ENCODE results near the gene POFUT2.
A peak's percentile ranks its signal among the peaks of the same experiment; 100 is the strongest.
"Not testable (repeated sequence)": the region's sequence is repeated elsewhere in the genome, so short reads cannot be mapped to it uniquely, and the experiment has no call there.

The POFUT2 gene

DNA sequence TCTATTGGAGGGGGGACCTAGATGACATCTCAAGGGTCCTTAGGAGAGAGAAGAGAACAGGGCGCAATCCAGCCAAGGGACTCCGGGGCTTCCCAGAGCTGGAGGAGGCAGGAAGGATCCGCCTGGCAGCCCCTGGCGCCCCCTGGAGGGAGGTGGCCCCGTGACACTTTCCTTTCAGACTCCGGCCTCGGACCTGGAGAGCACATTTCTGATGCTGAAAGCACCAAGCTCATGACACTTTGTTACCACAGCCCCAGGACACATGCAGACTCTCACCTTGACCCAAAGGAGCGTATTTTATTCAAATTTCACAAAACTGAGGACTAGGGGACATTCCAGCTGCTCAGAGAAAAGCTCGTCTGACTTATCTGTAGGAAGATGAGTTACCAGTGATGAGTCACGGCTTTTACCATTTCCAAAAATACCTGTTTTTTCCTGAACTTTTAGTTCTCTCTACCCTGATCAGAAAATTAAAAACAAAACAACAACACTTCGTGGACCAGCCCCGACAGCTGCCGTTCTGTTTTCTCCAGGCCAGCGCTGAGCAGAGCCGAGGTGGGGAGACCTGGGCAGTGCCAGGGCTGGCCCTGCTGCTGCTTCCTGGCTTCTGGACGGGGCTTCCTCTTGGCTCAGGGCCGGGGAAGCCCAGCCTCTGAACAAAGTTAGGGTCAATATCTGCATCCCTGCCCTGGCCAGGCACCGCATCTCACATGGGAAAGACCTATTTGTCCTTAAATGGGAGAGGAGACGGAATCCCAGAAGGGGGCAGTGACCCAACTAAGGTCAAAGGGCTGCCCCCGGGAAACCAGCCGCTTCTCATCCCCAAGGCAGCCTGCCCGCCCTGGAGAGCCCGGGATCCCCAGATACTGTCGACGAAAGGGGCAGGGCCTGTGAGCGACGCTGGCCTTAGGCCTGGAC, 21.6 kb upstream of the POFUT2 start:
- peak; percentile 17 for DNase-seq

DNA sequence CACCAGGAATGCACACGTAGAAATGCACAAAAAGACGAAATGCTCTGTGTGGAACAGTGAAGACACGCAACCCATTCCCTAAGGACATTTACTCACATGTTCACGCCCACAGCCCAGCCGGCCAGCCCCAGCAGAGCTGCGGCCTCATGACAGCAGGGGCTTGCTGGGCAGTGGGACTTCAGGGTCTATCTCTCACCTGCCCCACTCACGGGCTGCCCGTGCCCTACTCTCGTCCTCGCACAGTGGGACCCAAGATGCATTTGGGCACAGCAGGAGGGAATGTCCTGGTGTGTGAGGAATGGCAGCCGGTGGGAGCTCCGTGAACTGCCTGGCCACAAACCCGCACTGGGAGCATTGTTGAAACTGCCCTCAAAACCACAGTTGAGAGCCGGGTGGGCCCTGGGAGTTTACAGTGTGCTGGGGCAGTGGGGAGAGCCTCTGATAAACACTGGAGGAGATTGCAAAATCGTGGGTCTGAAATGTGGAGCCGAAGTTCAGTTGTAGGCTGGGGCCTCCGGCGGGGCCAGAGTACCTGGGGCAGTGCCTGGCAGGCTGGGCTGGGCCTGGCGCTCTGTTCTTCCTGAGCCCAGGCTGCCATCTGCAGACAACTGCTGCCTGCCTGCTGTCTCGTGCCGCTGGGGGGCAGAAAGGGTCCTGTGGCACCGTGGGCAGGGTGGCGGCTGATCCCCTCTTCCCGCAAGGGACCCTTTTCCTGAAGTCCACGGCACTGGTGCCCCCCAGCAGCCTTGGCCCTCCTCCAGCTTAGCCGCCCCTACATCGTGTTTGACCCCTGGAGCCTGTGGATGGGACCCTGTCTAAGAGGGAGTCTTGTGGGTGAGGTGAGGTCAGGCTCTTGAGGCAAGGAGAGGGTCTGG, 20.7 kb upstream of the POFUT2 start:
- DNase-seq: no peak

DNA sequence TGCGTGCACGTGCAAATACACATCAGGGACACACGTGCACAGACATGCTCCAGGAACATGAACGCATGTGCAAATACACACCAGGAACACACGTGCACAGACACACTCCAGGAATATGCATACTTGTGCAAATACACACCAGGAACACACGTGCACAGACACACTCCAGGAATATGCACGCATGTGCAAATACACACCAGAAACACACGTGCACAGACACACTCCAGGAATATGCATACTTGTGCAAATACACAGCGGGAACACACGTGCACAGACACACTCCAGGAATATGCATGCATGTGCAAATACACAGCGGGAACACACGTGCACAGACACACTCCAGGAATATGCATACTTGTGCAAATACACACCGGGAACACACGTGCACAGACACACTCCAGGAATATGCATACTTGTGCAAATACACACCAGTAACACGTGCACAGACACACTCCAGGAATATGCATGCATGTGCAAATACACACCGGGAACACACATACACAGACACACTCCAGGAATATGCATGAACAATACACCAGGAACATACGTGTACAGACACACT, 20.0 kb upstream of the POFUT2 start:
- not testable (repeated sequence) for DNase-seq

DNA sequence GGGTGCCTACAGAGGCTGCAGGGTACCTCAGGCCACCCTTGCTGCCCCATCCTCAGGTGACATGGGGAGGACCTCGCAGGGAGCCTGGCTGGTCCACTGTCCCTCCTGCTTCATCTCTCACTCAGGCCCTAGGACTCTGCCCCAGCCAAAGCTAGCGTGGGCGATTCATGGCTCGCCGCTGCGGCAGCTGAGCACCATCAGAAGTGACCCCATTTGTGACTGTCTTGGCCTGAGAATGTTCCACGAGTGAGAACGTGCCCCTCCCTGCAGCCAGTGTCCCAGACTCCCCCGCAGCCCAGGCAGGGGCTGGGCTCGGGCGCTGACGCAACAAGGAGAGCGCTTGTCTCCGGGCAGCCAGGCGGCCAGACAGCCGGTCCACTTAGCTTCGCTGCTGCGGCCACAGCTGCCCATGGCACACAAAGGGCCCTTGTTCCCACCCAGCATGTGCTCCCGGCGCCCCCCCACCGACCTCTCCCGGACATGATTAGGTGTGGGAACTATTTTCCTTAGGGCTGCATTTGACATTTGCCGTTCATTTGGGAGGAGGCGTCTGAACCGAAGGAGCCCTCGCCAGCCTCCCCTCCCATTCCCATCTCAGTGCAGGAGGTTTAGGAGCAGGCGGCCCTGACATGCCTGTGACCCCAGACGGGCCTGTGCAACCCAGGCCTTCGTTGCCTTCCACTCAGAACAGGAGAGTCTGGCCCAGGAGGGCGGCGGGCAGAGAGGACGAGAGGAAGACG, 19.3 kb upstream of the POFUT2 start:
- no peak for DNase-seq

DNA sequence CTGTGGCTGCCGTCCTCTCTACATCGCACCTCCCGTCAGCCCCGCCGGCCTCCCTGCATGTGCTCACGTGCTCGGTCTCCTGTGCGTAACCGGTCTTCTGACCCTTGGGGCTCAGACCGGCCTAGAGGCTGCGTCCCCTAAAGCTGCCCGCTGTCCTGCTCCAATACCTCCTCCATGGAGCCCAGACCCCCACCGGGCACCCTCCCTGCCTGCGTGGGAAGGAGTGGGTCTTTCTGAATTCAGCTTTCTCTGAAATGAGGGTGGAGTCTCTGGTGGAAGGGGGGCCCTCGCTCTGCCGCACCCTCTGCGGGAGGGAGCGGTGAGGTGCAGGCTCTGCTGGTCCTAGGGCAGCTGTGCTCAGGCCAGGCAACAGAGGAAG, 18.7 kb upstream of the POFUT2 start:
- no peak for DNase-seq

DNA sequence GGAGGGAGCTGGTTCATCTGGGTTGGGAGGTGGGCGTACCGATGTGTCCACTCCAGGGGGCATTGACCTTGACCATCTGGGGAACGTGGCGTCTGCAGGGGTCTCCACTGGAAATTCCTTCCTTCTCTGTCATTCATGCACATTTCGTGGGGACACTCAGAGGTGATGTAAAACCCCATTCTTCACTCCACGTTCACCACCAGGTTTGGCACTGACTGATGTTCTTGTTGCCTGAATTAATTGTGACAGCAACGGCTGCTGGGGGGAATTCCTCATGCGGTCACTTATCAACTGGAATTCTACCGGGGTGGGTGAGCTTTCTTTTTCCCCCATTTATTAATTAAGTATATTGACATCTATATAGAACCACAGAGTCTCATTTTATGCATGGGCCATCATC, 18.1 kb upstream of the POFUT2 start:
- DNase-seq: no peak

DNA sequence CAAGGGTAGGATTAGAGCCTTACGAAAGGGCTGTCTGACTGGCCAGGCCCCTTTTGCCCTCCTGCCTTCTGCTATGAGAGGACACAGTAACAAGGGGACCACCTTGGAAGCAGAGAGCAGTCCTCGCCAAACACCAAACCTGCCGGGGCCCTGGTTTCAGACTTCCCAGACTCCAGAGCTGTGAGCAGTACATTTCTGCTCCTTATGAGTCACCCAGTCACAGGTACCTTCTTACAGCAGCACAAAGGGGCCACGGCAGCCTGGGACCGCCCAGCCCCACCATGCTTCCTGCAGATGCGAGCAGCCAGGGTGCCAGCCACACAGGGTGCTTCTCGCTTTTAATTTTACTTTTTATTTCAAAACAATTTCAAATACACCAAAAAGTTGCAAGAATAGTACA, 17.2 kb upstream of the POFUT2 start:
- no peak for DNase-seq

DNA sequence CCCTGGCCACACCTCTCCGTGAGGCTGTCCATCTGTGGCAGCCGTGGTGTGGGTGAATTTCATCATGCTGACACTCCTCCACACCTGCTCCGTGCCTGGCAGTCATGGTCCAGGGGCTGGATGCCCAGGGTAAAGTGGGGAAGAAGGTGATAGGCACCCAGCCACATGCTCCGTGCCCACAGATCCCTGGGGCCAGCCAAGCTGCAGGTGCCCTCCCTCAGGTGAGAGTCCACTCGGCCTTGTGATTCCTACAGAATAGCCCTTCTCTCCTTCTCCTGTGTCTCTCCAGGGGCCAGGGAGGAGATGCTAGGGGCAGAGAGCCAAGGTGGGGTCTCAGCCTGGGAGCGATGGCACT, 16.8 kb upstream of the POFUT2 start:
- DNase-seq: no peak

DNA sequence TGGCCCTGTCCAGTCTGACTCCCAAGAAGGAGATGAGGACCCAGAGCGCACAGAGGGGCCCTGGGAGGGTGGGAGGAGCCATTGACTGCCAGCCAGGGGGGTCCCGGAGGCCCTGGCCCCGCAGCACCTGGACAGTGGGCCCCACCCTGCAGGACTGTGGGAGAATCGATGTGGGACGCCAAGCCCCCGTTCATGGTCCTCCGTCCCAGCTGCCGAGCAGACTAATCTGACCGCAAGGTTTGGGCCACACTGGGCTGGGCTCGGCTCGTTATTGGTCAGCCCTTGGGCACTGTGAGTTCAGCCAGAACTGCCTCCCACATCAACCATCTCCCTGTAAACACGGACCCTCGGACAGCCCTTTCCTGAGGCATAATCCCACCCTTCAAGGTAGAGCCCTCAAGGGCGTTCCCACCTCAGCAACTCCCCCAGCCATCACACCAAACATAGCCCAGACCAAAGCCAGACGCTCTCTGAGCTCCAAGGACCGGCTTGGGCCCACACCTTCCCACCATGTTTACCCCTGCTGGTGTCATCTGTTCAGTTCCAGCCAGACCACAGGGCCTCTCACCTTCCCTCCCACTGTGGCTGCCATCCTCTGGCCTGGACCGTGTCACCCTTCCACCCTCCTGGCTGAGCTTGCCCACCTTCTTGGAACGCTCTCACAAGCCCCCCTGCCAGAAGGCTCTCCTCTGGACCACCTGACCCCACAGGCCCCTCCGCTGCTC, 16.2 kb upstream of the POFUT2 start:
- DNase-seq: no peak

DNA sequence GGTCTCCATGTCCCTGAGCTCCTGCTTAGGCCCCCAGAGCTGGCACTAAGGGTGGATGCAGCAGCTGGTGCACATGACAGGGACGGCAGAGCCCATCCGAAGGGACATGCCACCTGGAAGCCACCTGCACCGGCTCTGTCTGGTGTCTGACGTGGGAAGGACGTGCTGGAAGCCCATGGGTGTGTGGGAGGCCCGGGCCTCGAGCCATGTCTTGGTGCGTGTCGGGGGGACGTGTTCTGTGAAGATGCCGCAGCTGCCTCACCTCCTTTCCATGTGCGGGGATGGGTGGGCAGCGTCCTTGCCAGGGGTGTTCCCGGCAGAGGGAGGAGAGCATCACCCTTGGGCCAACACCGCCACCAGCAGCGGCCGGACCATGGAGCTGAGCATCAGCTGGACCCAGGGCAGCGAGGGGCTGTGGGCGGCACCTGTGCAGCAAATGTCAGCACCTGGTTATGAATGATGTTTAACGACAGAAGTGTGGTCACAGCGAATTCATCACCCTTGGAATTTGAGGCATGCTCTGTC, 15.5 kb upstream of the POFUT2 start:
- no peak for DNase-seq

DNA sequence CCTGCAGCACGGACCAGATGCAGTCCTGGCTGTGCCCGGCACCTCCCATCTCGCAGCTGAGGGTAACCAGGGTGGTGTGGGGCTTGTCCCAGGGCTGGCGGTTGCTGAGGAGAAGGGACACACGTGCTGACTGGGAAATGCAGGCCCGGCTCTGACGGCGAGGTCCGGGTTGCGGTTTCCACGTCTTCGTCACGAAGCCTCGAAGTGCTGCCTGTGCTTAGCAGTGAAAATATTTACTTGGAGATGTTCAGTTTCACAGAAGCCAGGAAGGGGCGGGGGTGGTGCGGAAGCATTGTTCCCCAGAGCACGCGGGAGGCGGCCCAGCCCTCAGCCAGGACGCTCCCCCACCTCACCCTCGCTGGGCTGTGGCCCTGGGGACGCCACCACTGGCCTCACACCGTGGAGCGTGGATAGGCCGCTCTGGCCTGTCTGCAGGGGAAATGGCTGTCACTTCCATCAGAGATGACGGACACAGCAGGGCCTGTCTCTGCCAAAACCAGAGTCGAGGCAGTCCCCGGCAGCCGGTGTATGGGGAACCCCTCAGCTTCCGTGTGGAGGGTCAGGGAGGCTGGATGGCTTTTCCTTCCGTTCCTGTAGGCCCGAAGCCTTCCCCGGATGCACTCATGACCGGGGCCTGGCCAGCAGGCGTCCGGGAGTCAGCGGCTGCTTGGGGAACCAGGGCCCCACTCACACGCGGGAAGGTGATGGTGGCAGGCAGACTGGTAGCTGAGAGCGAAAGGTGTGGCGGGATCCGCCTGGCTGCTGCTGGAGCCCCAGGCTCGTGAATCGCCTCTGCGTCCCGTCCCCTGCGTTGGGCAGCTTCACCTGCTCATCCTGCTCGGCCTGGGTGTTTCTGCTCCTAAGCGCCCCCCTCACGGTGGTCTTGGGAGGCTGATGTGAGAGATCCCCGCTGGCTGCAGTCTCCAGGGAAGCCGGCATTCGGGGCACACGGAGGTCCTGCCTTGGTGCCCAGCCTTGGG, 14.7 kb upstream of the POFUT2 start:
- no peak for DNase-seq

DNA sequence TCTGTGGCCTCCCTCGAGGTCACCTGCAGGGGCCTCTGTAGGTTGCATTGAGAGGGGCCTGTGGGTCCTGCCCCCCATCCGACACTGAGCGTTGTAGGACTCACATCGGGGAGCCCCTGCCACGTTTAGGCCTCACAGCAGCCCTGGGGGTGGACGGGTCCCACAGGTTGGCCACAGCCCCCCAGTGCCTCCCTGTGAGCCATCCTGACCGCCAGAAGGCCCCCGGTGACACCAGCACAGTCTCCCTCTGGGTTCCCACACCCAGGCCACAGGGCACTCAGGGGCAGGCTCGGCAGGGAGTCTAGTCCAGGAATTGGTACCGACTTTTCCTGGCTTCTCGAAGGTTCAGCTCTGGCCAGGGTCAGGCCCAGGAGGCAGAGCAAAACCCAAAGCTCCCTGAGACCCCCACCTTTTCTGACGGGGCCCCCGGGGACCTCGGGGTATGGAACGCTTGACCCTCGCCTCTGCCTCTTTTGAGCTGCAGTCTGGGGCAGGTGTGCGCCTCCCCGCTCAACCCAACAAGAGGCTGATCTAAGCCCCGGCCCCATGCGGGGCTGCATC, 13.9 kb upstream of the POFUT2 start:
- no peak for DNase-seq

DNA sequence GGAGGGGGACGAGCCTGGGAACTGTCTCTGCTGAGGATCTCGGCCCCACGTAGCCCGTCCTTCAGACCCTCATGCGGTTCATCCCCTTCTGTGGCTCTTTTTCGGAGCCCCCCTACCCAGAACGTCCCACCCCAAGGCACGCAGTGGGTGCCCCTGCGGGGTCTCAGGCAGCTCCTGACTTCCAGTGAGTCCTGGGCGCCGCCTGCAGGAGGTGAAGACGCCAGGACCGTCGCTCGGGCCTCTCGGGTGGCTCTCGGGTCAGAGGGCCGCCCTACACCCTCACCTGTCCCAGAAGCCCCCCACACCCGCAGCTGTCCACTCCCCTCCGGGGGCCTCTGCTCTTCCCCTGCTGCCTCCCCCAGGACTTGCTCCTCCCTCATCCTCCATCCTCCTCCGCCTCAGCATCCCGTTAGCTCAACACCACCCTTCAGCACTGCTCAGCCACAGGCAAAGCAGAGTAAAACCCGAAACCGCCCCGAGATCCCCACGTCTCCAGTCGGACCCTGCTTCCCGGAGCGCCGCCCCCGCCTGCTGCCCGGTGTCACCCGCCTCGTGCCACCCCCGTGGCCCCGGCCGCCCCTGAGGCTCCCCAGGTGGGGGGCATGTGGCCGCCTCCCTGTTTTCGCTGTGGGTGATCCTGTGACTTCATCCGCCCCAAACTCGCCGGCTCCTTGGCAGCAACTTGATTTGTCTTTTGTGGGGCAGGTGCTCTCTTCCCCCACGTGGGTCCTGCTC, 13.3 kb upstream of the POFUT2 start:
- no peak for DNase-seq

DNA sequence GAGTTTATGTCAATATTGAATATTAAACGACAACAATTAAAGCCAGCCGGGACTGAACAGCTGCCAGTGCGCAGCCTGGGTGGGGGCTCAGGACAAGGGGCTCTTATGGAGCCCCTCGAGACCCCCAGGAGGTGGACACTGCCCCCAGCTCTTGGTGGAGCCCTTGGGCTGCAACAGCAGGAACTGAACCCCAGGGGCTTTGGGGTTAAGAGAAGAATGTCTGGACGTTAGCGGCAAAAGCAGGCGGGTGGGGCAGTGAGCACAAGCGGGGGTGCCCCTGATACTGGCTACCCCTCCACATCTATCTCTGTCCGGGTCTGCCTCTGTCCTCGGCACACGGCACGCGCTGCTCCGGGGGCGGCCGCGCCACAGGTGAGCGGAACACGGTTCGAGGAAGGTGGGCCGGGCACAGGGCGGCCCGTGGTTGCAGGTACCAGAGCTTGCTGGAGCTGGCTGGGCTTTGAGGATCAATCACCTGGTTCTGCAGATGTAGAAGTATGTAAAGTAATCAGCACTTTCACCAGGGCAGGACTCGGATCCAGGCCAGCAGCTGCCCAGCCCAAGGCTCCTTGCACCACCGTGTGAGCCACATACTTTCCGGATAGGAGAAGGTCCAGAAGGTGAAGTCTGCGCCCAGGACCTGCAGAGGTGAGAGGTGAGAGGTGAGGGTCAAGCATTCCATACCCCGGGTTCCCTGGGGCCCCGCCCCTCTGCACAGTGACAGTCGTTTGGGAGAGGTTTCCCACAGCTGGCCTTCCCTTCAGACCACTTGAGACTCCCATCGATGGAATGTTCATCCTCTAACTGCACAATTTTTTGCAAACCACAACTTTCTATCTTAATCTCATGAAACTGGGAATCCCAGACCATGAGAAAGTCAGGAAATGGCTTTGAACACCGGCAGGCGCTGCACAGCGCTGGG, 12.4 kb upstream of the POFUT2 start:
- DNase-seq: no peak

DNA sequence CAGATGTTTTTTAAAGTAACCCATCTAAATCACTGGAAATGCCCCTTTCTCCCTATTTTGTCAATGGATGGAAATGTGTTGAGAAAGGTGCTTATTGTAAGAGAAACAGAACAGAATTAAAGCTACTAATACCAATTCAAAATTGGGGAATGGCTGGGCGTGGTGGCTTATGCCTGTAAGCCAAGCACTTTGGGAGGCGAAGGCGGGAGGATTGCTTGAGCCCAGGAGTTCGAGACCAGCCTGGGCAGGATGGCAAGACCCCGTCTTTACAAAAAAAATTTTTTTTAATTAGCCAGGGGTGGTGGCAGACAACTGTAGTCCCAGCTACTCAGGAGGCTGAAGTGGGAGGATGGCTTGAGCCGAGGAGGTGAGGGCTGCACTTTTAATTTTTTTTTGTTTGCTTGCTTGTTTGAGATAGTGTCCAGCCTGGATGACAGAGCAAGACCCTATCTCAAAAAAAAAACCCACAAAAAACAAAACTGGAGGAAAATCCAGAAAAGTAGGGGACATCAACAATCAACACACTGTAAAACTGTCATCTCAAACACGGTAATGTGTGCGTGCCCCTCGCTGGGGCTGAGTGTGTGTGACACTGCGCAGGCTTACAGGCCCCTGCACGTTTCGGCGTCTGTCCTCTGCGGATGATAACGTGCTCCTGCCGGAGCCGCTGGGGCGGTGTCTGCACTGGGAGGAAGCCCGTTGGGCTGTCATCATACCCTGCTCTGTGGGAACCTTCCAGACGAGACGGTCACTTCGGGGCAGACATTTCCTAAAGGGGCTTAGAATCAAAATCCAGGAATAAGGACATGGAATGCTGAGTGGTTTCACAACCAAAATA, 11.6 kb upstream of the POFUT2 start:
- DNase-seq: no peak

DNA sequence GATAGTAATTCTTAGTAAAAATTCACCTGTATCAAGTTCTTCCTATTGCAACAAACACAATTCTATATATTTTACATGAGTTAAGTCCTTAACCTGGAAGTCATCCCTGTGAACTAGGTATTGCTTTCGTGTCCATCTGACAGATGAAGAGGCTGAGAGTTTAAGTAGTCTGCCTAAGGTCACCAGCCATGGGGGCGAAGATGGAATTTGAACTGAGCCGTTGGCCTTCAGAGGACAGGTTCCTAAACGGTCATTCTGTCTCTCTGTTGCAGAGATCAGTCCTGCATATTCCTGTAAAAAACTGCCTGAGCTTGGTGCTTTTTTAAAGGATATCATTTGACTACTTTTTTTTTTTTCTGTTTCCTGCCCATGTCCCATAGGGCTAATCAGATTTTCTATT, 10.2 kb upstream of the POFUT2 start:
- DNase-seq: no peak

DNA sequence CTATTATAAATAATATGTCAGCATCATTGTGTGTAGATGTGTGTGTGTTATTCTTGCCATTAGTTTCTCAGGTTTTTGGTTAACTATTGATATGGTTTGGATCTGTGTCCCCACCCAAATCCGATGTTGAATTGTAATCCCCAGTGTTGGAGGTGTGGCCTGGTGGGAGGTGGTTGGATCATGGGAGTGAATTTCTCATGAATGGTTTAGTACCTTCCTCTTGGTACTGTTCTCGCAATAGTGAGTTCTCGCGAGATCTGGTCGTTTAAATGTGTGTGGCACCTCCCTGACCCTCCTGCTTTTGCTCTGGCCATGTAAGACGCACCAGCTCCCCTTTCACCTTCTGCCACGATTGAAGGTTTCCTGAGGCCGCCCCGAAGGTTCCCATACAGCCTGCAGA, 9.6 kb upstream of the POFUT2 start:
- DNase-seq: no peak

DNA sequence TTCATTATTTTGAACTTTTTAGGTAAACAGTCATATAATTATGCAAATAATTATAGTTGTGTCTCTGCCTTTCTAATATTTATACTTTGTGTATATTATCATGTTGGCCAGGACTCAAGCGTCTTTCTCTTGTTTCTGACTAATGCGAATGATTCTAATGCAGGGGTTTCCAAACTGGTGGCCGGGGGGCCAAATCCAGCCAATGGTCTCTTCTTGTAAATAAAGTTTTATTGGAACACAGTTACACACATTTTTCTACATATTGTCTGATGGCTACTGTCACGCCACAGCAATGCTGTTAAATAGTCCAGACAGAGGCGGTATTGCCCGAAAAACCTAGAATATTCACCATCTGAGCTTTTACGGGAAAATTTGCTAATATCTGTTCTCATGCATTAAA, 8.9 kb upstream of the POFUT2 start:
- DNase-seq: no peak

Data from NCI-H1436 (cell line).